NT2/D1 (cell line): ENCODE data around the gene ACVRL1.

Source experiments
- DNase-seq: peaks from one replicate; pipeline ENCODE4 v3.0.0-alpha.2; 2011; ENCODE audit warnings: low read depth, low spot score
- H3K27me3 ChIP-seq: 2 replicates; pipeline ENCODE4 v1.6.0; 2011; ENCODE audit warnings: mild to moderate bottlenecking; ENCODE audit not compliant: insufficient read length, insufficient read depth
- H3K36me3 ChIP-seq: 2 replicates; pipeline ENCODE4 v1.6.1; 2011; ENCODE audit warnings: mild to moderate bottlenecking, low read length, mixed read lengths; ENCODE audit not compliant: insufficient read depth, insufficient read length
- H3K4me1 ChIP-seq: 2 replicates; pipeline ENCODE4 v1.5.1; 2011; ENCODE audit not compliant: insufficient read depth, insufficient read length
- H3K4me3 ChIP-seq: 2 replicates; pipeline ENCODE4 v1.5.1; 2011; ENCODE audit warnings: low read depth; ENCODE audit not compliant: insufficient read length
- H3K9ac ChIP-seq: 2 replicates; pipeline ENCODE4 v1.6.0; 2011; ENCODE audit warnings: low read depth; ENCODE audit not compliant: insufficient read length
- H3K9me3 ChIP-seq: 2 replicates; pipeline ENCODE4 v1.5.1; 2011; ENCODE audit warnings: mild to moderate bottlenecking, low read length; ENCODE audit not compliant: insufficient read depth
- SUZ12 ChIP-seq: IDR thresholded peaks from 2 replicates; pipeline ENCODE4 v1.6.1; 2011; ENCODE audit not compliant: insufficient read length, insufficient read depth; ENCODE audit errors: extremely low read depth
- YY1 ChIP-seq: IDR thresholded peaks from 2 replicates; pipeline ENCODE4 v1.6.1; 2011; ENCODE audit not compliant: insufficient read length, insufficient read depth
- ZNF274 ChIP-seq: IDR thresholded peaks from 2 replicates; pipeline ENCODE4 v1.6.1; 2011; ENCODE audit warnings: mild to moderate bottlenecking, low read depth, low read length

The ACVRL1 gene

DNA sequence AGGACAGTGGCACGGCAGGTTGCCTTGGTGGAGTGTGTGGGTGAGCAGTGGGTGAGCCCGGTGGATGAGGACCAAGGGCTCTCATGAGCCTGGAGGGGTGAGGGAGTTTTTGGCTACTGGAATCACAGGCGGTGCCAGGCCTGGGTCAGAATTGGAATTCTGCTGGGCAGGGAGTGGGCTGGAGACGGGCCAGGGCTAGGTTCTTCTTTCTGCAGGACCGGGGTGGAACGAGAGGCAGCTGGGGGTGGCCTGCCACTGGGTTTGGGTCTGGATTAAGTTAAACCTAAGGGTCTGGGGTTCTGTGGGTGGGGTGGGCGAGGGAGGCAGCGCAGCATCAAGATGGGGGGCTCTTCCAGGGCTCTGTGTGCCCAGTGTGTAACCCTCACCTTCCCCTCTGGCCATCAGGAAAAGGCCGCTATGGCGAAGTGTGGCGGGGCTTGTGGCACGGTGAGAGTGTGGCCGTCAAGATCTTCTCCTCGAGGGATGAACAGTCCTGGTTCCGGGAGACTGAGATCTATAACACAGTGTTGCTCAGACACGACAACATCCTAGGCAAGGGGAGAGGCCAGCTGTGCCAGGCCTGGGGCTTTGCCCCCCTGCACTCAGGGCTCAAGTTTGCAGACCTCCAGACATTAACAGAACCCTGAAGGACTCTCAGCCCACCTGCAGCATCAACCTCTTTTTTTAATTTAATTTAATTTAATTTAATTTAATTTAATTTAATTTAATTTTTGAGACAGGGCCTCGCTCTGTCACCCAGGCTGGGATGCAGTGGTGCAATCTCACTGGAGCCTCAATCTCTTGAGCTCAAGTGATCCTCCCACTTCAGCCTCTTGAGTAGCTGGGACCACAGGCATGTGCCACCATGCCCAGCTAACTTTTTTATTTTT is 7.0 kb downstream of the ACVRL1 start:
- peaks cover 2% of the 10 kb centered on the region for H3K27me3 ChIP-seq
- TF ChIP-seq ZNF274 (no peak), SUZ12 (no peak), YY1 (no peak)
- peaks cover 3% of the 10 kb centered on the region for H3K36me3 ChIP-seq
- no peaks in the 10 kb centered on the region for H3K9me3 ChIP-seq
- no peak overlapping the region for H3K9ac ChIP-seq
- no peak overlapping the region for H3K4me3 ChIP-seq
- peaks cover 32% of the 10 kb centered on the region for H3K4me1 ChIP-seq
- DNase-seq: no peak

DNA sequence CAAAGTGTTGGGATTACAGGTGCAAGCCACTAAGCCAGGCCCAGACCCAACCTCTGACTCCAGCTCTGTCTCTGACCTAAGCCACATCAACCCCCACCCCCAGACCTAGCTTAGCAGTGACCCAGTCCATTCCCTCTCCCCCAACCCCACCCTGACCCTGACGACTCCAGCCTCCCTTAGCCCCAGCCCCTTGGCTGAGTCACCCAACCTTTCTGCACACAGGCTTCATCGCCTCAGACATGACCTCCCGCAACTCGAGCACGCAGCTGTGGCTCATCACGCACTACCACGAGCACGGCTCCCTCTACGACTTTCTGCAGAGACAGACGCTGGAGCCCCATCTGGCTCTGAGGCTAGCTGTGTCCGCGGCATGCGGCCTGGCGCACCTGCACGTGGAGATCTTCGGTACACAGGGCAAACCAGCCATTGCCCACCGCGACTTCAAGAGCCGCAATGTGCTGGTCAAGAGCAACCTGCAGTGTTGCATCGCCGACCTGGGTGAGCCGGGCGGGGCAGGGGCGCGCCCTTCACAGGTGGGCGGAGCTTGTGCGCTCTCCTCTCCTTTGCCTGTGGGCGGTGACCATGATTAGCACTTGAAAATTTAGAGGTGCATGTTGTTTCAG is 7.8 kb downstream of the ACVRL1 start:
- Histone ChIP-seq H3K4me3 (no peak overlapping the region), H3K9ac (no peak overlapping the region), H3K4me1 (peaks cover 32% of the 10 kb centered on the region), H3K36me3 (peaks cover 3% of the 10 kb centered on the region), H3K9me3 (no peaks in the 10 kb centered on the region), H3K27me3 (peaks cover under 1% of the 10 kb centered on the region)
- TF ChIP-seq YY1 (no peak), ZNF274 (no peak), SUZ12 (no peak)
- no peak for DNase-seq

DNA sequence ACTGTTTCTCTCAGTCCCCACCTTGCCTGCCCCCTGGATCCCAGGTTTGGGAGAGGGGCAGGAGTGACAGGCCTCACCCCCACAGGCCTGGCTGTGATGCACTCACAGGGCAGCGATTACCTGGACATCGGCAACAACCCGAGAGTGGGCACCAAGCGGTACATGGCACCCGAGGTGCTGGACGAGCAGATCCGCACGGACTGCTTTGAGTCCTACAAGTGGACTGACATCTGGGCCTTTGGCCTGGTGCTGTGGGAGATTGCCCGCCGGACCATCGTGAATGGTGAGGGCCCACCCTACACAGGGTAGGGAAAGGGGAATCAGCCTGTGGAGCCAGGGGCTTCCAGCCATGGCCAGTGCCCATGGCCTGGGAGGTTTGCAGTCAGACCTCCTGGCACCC is 8.6 kb downstream of the ACVRL1 start:
- no peak overlapping the region for H3K9ac ChIP-seq
- no peak for DNase-seq
- TF ChIP-seq SUZ12 (no peak), ZNF274 (no peak), YY1 (no peak)
- H3K4me1 ChIP-seq: peaks cover 28% of the 10 kb centered on the region
- H3K27me3 ChIP-seq: no peaks in the 10 kb centered on the region
- peaks cover 3% of the 10 kb centered on the region for H3K36me3 ChIP-seq
- H3K9me3 ChIP-seq: no peaks in the 10 kb centered on the region
- H3K4me3 ChIP-seq: no peak overlapping the region

DNA sequence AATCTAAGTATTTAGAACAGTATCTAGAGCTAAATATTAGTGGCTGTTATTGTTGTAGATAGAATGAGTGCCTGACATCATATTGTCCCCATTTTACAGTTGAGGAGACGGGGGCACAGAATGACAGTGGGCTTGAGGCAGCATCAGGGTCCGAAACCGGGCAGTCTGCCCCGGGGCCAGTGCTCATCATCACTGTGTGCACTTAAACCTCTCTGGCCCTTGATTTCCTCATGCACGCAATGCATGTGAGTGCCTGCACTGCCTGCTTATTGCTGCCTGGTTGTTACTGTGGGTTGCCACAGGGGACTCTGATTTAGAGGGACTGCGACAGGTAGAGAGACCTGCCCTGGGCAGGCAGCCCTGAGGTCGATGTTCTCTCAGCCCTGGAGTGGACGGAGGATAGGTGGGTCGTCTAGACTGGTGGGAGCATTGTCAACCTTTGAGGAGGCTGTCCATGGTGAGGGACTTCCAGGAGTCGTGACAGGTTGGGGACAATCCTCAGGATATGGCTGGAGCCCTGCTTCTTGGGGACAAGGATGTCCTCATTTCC is 9.8 kb downstream of the ACVRL1 start:
- Histone ChIP-seq H3K4me3 (no peak overlapping the region), H3K9ac (no peak overlapping the region), H3K36me3 (peaks cover 3% of the 10 kb centered on the region), H3K9me3 (no peaks in the 10 kb centered on the region), H3K27me3 (no peaks in the 10 kb centered on the region), H3K4me1 (peaks cover 27% of the 10 kb centered on the region)
- TF ChIP-seq ZNF274 (no peak), YY1 (no peak), SUZ12 (no peak)
- DNase-seq: no peak

DNA sequence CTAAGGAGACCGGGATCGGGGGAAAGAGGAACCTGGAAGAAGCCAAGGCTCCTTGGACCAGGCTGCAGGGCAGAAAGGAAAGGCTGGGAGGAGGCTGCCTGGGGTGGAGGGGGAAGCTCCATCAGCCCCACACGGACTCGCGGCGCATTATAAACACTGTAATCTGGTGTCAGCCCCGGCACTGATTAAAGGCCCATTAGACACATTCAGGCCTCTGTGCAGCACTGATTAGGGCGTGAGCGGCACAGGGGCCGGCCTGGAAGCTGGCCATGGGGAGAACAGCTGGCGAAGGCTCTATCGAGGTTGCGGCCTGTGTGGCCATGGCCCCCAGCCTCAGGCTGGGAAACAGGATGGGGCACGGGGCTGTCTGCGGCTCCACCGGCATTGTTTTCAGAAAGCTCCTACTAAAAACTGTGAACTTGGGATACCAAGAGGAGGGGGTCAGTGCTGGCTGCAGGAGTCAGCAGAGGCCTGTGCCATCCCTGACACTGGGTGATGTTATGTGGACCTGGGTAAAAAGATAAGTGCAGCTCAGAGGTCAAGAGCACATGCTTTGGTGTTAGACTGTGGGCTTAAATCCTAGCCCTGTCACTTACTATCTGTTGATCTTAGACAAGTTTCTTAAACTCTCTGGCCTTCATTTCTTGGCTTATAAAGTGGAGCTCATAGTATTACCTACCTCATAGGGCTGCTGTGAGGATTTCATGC is 10.6 kb downstream of the ACVRL1 start:
- DNase-seq: no peak
- no peak overlapping the region for H3K4me3 ChIP-seq
- peaks cover 3% of the 10 kb centered on the region for H3K36me3 ChIP-seq
- TF ChIP-seq ZNF274 (no peak), SUZ12 (no peak), YY1 (no peak)
- no peaks in the 10 kb centered on the region for H3K27me3 ChIP-seq
- peaks cover 26% of the 10 kb centered on the region for H3K4me1 ChIP-seq
- H3K9ac ChIP-seq: no peak overlapping the region
- H3K9me3 ChIP-seq: no peaks in the 10 kb centered on the region

DNA sequence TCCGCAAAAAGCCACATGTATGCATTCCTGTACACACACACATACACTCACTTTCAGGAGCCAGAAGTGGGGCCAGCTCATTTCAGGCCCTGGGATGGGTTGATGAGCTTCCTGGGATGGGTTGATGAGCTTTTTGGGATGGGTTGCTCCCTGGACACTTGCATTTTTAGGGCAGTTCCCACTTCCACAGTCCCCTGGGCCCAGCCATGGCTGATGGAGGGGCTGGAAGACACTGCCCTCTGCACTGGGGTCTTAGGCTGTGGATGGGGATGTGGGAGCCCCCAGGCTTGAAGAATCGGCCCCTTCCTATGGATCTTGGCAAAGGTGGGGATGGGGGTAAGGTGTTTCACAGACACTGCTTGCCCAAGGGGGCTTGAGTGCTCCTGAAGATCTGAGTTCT is 12.7 kb downstream of the ACVRL1 start:
- TF ChIP-seq SUZ12 (no peak), ZNF274 (no peak), YY1 (no peak)
- Histone ChIP-seq H3K27me3 (peaks cover 11% of the 10 kb centered on the region), H3K36me3 (peaks cover 3% of the 10 kb centered on the region), H3K9ac (no peak overlapping the region), H3K4me3 (no peak overlapping the region), H3K4me1 (peaks cover 21% of the 10 kb centered on the region), H3K9me3 (no peaks in the 10 kb centered on the region)
- DNase-seq: no peak
